Mammary epithelial cell (primary cell): ENCODE measurements around the gene ZNF138.

Experiments
- CTCF ChIP-seq, 2 donors: IDR thresholded peaks in 1 of 2; conservative IDR thresholded peaks in 1 of 2; 2 replicates each; pipeline ENCODE4 v1.5.1; 2011 to 2012; ENCODE audit warnings: inconsistent platforms in 2 of 2, low read length in 2 of 2, mild to moderate bottlenecking in 2 of 2, control low read depth in 1 of 2, low read depth in 1 of 2; ENCODE audit not compliant: insufficient read depth in 1 of 2; ENCODE audit errors: extremely low read depth in 1 of 2
- EZH2 ChIP-seq: IDR thresholded peaks from 2 replicates; pipeline ENCODE4 v1.6.1; 2012; ENCODE audit warnings: low read length, inconsistent platforms, borderline replicate concordance

GRCh38 chr7:64874562-64875250, 80.5 kb downstream of the ZNF138 start:
- no peak for TF ChIP-seq EZH2
- no peak for TF ChIP-seq CTCF (conservative IDR thresholded peaks at IDR 0.05 in 1 of 2, IDR thresholded peaks at IDR 0.05 in 1 of 2; ENCODE audit: extremely low read depth in 1 of 2, insufficient read depth in 1 of 2, low read depth in 1 of 2, low read length in 2 of 2)
